ENCODE measurements around the gene GAA.
A peak's percentile ranks its signal among the peaks of the same experiment; 100 is the strongest.

Gene GAA

GRCh38 chr17:80070375-80071115 lies 30.8 kb upstream of the GAA start:
- peak overlapping the region; percentile 64 to 96 for H3K27ac ChIP-seq
- TF ChIP-seq CTCF (IDR thresholded peaks at IDR 0.05) = no peak
- H3K4me3 ChIP-seq = peak overlapping the region; percentile 76
- no peak for DNase-seq (ENCODE audit: low spot score)

GRCh38 chr17:80071116-80071841 lies 30.1 kb upstream of the GAA start:
- H3K4me3 ChIP-seq = peak overlapping the region; percentile 76

GRCh38 chr17:80072410-80072809 lies 29.0 kb upstream of the GAA start:
- no peak for TF ChIP-seq CTCF (IDR thresholded peaks at IDR 0.05)

More at GRCh38 chr17:80071116-80071841, 30.1 kb upstream of the GAA start:
- TF ChIP-seq CTCF (IDR thresholded peaks at IDR 0.05) = no peak
- peak; percentile 88 for DNase-seq (ENCODE audit: low spot score)
- H3K27ac ChIP-seq = peak overlapping the region; percentile 64 to 96

GRCh38 chr17:80080081-80080480 lies 21.3 kb upstream of the GAA start:
- DNase-seq (ENCODE audit: low spot score) = no peak
- no peak overlapping the region for H3K27ac ChIP-seq
- TF ChIP-seq CTCF (IDR thresholded peaks at IDR 0.05) = no peak
- H3K4me3 ChIP-seq = no peak overlapping the region

More at GRCh38 chr17:80072410-80072809, 29.0 kb upstream of the GAA start:
- no peak overlapping the region for H3K27ac ChIP-seq
- no peak for DNase-seq (ENCODE audit: low spot score)
- no peak overlapping the region for H3K4me3 ChIP-seq

GRCh38 chr17:80081596-80081995 lies 19.8 kb upstream of the GAA start:
- no peak for TF ChIP-seq CTCF (IDR thresholded peaks at IDR 0.05)
- DNase-seq (ENCODE audit: low spot score) = no peak
- Histone ChIP-seq H3K27ac (no peak overlapping the region), H3K4me3 (no peak overlapping the region)

GRCh38 chr17:80082403-80083135 lies 18.8 kb upstream of the GAA start:
- H3K4me3 ChIP-seq = peak overlapping the region; percentile 64
- DNase-seq (ENCODE audit: low spot score) = no peak
- TF ChIP-seq CTCF (IDR thresholded peaks at IDR 0.05) = peak; percentile 77
- no peak overlapping the region for H3K27ac ChIP-seq
